AG10803 (cell line): ENCODE measurements around the gene CDK3.

Source experiments
- DNase-seq: peaks from one replicate; pipeline ENCODE4 v3.0.0; 2010; ENCODE audit warnings: low read depth
- H3K4me3 ChIP-seq: 2 replicates; pipeline ENCODE4 v1.5.1; 2011; ENCODE audit warnings: mild to moderate bottlenecking, low read length, control low read depth
- CTCF ChIP-seq: conservative IDR thresholded peaks from 2 replicates; pipeline ENCODE4 v1.5.1; 2011; ENCODE audit warnings: mild to moderate bottlenecking, low read length, control low read depth, inconsistent platforms

The CDK3 gene

DNA sequence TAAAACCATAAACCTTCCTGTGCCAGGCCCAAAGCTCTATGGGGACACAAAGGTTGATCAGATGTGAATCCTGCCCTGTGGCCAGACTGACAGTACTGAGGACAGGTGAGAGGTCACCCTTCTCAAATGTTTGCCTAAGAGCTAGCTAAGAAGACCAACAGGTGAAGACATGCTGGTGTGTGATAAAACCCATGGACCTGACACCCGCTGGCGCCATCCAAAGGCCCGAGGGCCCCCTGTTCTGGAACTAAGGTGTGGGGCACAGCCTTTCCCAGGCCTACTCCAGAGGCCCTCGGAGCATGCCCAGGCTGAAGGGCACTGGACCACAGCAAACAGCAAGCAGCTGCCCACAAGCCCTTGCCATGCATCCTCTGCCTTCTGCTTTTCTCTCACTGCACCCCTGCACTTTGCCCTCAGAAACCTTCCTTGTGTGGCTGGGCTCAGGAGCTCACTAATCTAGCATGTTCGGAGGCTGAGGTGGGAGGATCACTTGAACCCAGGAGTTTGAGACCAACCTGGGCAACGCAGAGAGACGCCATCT, 5.2 kb upstream of the CDK3 start:
- DNase-seq: no peak
- no peak for TF ChIP-seq CTCF
- H3K4me3 ChIP-seq: no peak overlapping the region

GRCh38 chr17:75996665-75997590, 3.7 kb upstream of the CDK3 start:
- peak; percentile 63 for DNase-seq
- H3K4me3 ChIP-seq: no peak overlapping the region
- no peak for TF ChIP-seq CTCF

DNA sequence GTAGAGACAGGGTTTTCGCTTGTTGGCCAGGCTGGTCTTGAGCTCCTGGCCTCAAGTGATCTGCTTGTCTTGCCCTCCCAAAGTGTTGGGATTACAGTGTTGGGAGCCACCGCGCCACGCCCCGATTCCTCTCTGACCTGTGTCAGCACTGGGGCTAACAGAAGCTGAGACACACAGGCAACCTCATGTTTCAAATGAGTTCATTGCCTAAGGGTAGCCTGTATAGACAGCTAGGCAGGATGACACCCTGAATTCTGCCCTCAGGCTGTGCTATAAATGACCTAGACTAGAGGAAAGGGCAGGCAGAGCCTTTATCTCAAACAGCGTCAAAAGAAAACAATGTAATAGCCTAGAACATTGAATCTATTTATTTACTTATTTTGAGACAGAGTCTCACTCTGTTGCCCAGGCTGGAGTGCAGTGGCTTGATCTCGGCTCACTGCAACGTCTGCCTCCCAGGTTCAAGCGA, 2.3 kb upstream of the CDK3 start:
- no peak overlapping the region for H3K4me3 ChIP-seq
- no peak for DNase-seq
- no peak for TF ChIP-seq CTCF

- no peak overlapping the region for H3K4me3 ChIP-seq
- DNase-seq: no peak
- TF ChIP-seq CTCF: peak; percentile 50
Observed at GRCh38 chr17:76000016-76000754, 470 bp upstream of the CDK3 start.

GRCh38 chr17:76002100-76002499, 1.4 kb downstream of the CDK3 start:
- DNase-seq: no peak
- H3K4me3 ChIP-seq: no peak overlapping the region
- TF ChIP-seq CTCF: no peak

GRCh38 chr17:76003915-76004314, 3.3 kb downstream of the CDK3 start:
- TF ChIP-seq CTCF: no peak
- no peak overlapping the region for H3K4me3 ChIP-seq
- no peak for DNase-seq
